Right lobe of liver (tissue), 6 donors: ENCODE measurements around the gene SV2C. TPM values are rescaled to one million over a fixed set of nuclear protein-coding genes. Genes with fewer than 3 reads are reported as not detected.
"Not testable (repeated sequence)": the region's sequence is repeated elsewhere in the genome, so short reads cannot be mapped to it uniquely, and the experiment has no call there.

Source experiments
- ATAC-seq, 4 donors: fragments of 200-7000 bp; cut with Tn5 transposase; one replicate each; pipeline ENCODE4 v1.9.1; 2020; ENCODE audit warnings: mild to moderate bottlenecking in 4 of 4, moderate library complexity in 4 of 4
- DNase-seq, 3 donors: peaks; one replicate each; pipeline ENCODE4 v3.0.0-alpha.2; 2020
- H3K27ac ChIP-seq, 3 donors: fragments of 200-600 bp; one replicate each; pipeline ENCODE4 v1.8.0; 2022
- H3K27me3 ChIP-seq, 2 donors: fragments of 200-600 bp; one replicate each; pipeline ENCODE4 v1.8.0; 2022
- H3K36me3 ChIP-seq, 4 donors: fragments of 200-600 bp; sonication (generic) in 1 of 4; one replicate each; pipeline versions ENCODE4 v1.5.1 to v1.8.0; 2017 to 2022; ENCODE audit warnings: control low read depth in 1 of 4
- H3K4me1 ChIP-seq, 4 donors: fragments of 200-600 bp; sonication (generic) in 1 of 4; one replicate each; pipeline versions ENCODE4 v1.5.1 to v1.8.0; 2017 to 2022; ENCODE audit warnings: control low read depth in 1 of 4
- H3K4me3 ChIP-seq, 3 donors: fragments of 200-600 bp; one replicate each; pipeline ENCODE4 v1.8.0; 2022
- H3K9me3 ChIP-seq, 4 donors: fragments of 200-600 bp; sonication (generic) in 1 of 4; one replicate each; pipeline versions ENCODE4 v1.5.1 to v1.8.0; 2017 to 2022; ENCODE audit warnings: control low read depth in 1 of 4
- CTCF ChIP-seq, 4 donors: fragments of 200-600 bp in 3 of 4; fragments of 450-650 bp in 1 of 4; IDR thresholded peaks; one replicate each; pipeline versions ENCODE4 v1.5.1 to v1.8.0; 2016 to 2022; ENCODE audit warnings: antibody characterized with exemption in 4 of 4, mild to moderate bottlenecking in 2 of 4
- POLR2A ChIP-seq: fragments of 450-650 bp; IDR thresholded peaks from one replicate; pipeline ENCODE4 v1.6.1; 2017; ENCODE audit warnings: antibody characterized with exemption, mild to moderate bottlenecking
- WGBS: methylation state at CpG from one replicate; pipeline ENCODE4 v1.1.6; 2018; ENCODE audit warnings: low coverage, low lambda C conversion rate; ENCODE audit not compliant: insufficient coverage; ENCODE audit errors: missing lambda C conversion rate; 5-methylcytosine and 5-hydroxymethylcytosine counted together
- intact Hi-C, 2 donors: fragments of 100-400 bp; cut with DNase I; formaldehyde crosslinking; loops; one replicate each; pipeline versions ENCODE4 v1.11.2 to v1.14.1; 2022
- total RNA-seq, 6 experiments: library from RNA; depleted of rRNA in 2 of 6; stranded (reverse); fragments of >200 nt in 2 of 6; fragmentation: NEBNext Ultra II Directional in 3 of 6; extraction: Animal tissue kit (Norgen Biotek cat#: 25700) in 3 of 6; gene quantifications; one replicate each; pipeline versions ENCODE4 v1.1.0 to v1.2.4, GENCODE V29; 2016 to 2023
- donor health status: DM: no; HTN: yes; CAD: no.
- donor health status: DM: no; HTN: no; CAD: no.
- donor health status: DM: no; HTN: no; CAD: no.
- donor health status: DM: no; HTN: yes; CAD: no.
- donor health status: DM: no; HTN: yes; CAD: no.

SV2C gene
- total RNA-seq, 6 experiments from 2014 or later, result under 0.01 to 0.05 (median 0.01) TPM; not detected in 2

- TF ChIP-seq POLR2A (no peak), CTCF (IDR thresholded peaks at IDR 0.05) (no peak)
- WGBS, result 51% methylated on average over 4 of the region's 4 CpGs
- H3K9me3 ChIP-seq, result no peaks in the 10 kb centered on the region
- no peak overlapping the region for H3K4me3 ChIP-seq
- H3K27me3 ChIP-seq, result no peaks in the 10 kb centered on the region
- intact Hi-C loops, result no loop called here
- no peak overlapping the region for H3K27ac ChIP-seq
- DNase-seq (peak in 2 of 3 donors; percentile 44 to 57), ATAC-seq (peak; percentile 77 to 97 (median 89))
- H3K4me1 ChIP-seq, result peaks cover 0 to 9% (median 0%) of the 10 kb centered on the region in 4 donors
- no peaks in the 10 kb centered on the region for H3K36me3 ChIP-seq
These were observed 248.9 kb downstream of the SV2C start for GRCh38 chr5:76332102-76332501.

- TF ChIP-seq CTCF (IDR thresholded peaks at IDR 0.05) (no peak), POLR2A (no peak)
- Histone ChIP-seq H3K4me3 (no peak overlapping the region), H3K27me3 (no peaks in the 10 kb centered on the region), H3K36me3 (no peaks in the 10 kb centered on the region), H3K4me1 (peaks cover 0 to 9% (median 0%) of the 10 kb centered on the region in 4 donors), H3K9me3 (no peaks in the 10 kb centered on the region), H3K27ac (no peak overlapping the region)
- no peak for DNase-seq
- no peak for ATAC-seq
- intact Hi-C loops, result no loop called here
- WGBS, result 94% methylated on average over 2 of the region's 2 CpGs
These were observed 249.5 kb downstream of the SV2C start for GRCh38 chr5:76332611-76333205.

- Histone ChIP-seq H3K27ac (no peak overlapping the region), H3K4me3 (no peak overlapping the region), H3K9me3 (no peaks in the 10 kb centered on the region), H3K4me1 (peaks cover 0 to 9% (median 0%) of the 10 kb centered on the region in 4 donors), H3K36me3 (no peaks in the 10 kb centered on the region), H3K27me3 (no peaks in the 10 kb centered on the region)
- intact Hi-C loops, result no loop called here
- no peak for ATAC-seq
- TF ChIP-seq POLR2A (no peak), CTCF (IDR thresholded peaks at IDR 0.05) (no peak)
- WGBS, result 80% methylated on average over 4 of the region's 4 CpGs
- DNase-seq, result no peak
These were observed 250.4 kb downstream of the SV2C start for GRCh38 chr5:76333571-76333970.

GRCh38 chr5:76334574-76334973 lies 251.4 kb downstream of the SV2C start:
- no peak overlapping the region for H3K27ac ChIP-seq
- ATAC-seq (no peak), DNase-seq (no peak)
- peaks cover 0 to 9% (median 0%) of the 10 kb centered on the region in 4 donors for H3K4me1 ChIP-seq
- TF ChIP-seq CTCF (IDR thresholded peaks at IDR 0.05) (no peak), POLR2A (no peak)
- H3K27me3 ChIP-seq, result no peaks in the 10 kb centered on the region
- no peaks in the 10 kb centered on the region for H3K36me3 ChIP-seq
- H3K4me3 ChIP-seq, result no peak overlapping the region
- H3K9me3 ChIP-seq, result no peaks in the 10 kb centered on the region
- intact Hi-C loops, result no loop called here
- 80% methylated on average over 3 of the region's 3 CpGs for WGBS

- H3K36me3 ChIP-seq, ATAC-seq, H3K27me3 ChIP-seq, H3K9me3 ChIP-seq, DNase-seq, H3K27ac ChIP-seq, H3K4me3 ChIP-seq, H3K4me1 ChIP-seq: not testable (repeated sequence)
- intact Hi-C loops, result loop anchor here in 1 of 2 donors (5.0 kb wide), 1 partner anchor 307 kb away; no protein-coding TSS in a partner anchor
- WGBS, result 69% methylated on average over 2 of the region's 5 CpGs
These were observed 252.3 kb downstream of the SV2C start for GRCh38 chr5:76335451-76335850.

GRCh38 chr5:76336253-76336809 lies 253.1 kb downstream of the SV2C start:
- ATAC-seq, H3K4me3 ChIP-seq, H3K27ac ChIP-seq, DNase-seq, H3K27me3 ChIP-seq, H3K9me3 ChIP-seq, H3K4me1 ChIP-seq, H3K36me3 ChIP-seq: not testable (repeated sequence)
- intact Hi-C loops, result loop anchor here in 1 of 2 donors (5.0 kb wide), 1 partner anchor 306 kb away; no protein-coding TSS in a partner anchor
- 98% methylated on average over 8 of the region's 33 CpGs for WGBS
